EH (cell line): ENCODE measurements around the gene BLOC1S3.

Experiments
- DNase-seq: peaks from one replicate; pipeline ENCODE4 v3.0.0-alpha.2; 2015; ENCODE audit warnings: low read depth

Gene BLOC1S3

DNA sequence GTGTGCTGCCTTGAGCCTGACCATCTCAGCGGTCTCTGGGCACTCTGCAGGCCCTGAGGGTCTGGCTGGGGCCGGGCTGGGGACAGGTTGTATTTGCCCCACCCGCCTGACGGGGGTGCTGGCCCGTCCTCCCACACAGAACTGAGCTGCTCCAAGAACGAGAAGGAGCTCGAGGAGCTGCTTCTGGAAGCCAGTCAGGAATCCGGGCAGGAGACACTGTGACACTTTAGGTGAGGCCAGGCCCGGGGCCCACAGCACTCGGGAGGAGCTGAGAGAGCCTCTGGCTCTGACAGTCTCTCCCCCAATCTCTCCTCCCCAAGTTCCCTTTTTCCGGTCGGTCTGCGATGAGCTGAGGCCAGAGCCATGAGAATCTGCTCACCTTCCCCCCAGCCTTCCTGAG is 32.3 kb upstream of the BLOC1S3 start:
- DNase-seq: no peak

DNA sequence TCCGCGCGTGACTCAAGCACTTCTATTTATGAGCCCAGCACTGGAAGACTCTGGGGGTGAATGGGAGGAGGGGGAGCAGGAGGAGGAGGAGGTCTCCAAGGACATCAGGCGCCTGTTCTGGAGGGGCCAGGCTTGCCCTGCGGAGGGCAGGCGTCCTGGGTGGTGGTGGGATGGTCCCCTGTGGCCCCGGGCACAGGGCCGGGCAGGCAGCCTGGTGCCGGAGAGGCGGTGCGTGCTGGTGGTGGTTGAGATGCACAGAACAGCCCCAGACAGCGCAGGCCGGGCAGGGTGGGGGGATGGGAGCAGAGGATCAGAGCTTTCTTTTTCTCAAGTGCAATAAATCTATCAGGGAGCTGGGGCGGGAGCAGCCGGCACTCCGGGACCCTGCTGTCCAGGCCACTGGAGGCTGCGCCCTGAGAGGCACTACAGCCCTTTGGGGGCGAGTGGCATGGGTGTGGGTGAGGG is 31.8 kb upstream of the BLOC1S3 start:
- DNase-seq: no peak

GRCh38 chr19:45147835-45148676 is 30.5 kb upstream of the BLOC1S3 start:
- no peak for DNase-seq

- DNase-seq: no peak
These were observed 29.5 kb upstream of the BLOC1S3 start for GRCh38 chr19:45149129-45149528.

DNA sequence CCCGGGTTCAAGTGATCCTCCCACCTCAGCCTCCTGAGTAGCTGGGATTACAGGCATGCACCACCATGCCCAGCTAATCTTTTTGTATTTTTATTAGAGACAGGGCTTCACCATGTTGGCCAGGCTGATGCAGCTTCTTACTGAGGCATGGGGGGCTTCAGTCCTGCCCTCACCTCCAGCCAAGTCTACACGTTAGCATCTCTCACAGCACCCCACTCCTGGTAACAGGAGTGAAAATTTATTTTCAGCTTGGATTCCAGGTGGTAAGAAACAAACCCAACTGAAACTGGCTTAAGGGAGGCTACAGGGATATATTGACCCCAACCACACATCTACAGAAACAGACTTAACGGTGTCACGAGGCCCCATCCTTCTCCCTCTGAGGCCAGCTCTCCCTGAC is 28.4 kb upstream of the BLOC1S3 start:
- DNase-seq: no peak

GRCh38 chr19:45150751-45151281 is 27.8 kb upstream of the BLOC1S3 start:
- no peak for DNase-seq

GRCh38 chr19:45151320-45151719 is 27.3 kb upstream of the BLOC1S3 start:
- no peak for DNase-seq

- DNase-seq: no peak
These were observed 26.6 kb upstream of the BLOC1S3 start for GRCh38 chr19:45151821-45152503.

DNA sequence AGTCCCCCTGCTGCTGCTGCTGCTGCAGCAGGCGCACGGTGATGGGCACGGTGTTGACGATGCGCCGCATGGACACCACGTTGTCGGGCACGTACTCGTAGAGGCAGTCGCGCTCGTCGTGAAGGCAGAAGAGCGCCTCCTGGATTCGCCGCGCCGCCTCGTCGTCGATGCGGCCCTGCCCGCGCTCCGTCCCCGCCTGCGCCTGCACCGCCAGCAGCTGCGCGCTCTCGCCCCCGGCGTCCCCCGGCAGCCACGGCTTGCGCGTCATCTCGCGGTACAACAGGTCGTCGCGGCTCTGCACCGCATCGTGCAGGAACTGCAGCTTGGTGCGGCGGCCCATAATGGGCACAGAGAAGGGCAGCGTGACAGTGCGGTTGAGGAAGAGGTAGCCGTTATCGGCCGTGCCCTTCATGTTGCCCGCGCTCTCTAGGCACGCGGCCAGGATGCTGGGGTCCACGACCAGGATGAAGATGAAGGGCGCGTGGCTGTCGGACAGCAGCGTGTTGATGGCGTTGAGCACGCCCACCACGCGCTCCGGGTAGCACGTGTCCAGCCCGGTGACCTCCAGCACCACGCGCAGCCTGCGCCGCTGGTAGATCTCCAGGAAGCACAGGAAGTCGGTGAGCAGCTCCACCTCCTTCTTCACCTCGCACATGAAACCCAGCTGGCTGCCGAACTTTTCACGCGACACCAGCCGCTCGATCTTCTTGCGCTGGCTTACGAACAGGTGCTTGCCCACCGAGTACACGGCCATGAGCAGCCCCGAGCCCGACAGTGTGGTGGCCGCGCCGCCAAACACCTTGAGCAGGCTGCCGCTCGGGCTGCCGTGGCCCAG is 25.9 kb upstream of the BLOC1S3 start:
- DNase-seq: peak; percentile 43

- DNase-seq: peak; percentile 38
These were observed 25.1 kb upstream of the BLOC1S3 start for GRCh38 chr19:45153339-45154063.

DNA sequence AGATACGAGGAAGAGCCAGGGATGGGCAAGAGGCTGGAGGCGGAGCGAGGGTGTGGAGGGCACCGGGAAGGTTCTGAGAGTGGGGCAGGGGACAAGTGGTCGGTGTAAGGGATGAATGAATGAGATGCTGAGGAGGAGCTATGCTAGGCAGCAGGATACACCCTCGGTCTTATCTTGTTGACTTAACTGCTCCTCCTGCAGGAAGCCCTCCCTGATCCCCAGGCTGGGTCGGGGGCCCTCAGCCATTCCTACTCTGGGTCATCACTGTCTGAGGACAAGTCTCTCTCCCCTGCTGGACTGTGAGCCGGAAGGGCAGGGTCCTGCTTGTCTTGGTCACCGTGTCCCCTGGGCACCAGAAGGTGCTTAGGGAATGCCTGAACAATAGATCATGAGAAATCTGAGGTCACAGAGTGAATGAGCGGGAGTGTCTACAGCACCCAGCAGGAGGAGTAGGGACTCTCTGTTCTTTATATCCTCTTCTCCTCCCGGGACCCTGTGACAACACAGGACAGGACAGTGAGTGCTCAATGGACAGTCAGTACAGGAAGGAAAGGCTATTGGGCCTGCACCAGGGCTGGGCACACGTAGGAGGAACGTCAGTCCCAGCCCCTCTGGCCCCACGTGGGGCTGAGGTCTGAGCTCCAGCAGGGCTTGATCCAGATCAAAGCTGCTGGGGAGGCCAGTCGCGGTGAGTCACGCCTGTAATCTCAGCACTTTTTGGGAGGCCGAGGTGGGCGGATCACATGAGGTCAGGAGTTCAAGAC is 24.3 kb upstream of the BLOC1S3 start:
- DNase-seq: peak; percentile 68

DNA sequence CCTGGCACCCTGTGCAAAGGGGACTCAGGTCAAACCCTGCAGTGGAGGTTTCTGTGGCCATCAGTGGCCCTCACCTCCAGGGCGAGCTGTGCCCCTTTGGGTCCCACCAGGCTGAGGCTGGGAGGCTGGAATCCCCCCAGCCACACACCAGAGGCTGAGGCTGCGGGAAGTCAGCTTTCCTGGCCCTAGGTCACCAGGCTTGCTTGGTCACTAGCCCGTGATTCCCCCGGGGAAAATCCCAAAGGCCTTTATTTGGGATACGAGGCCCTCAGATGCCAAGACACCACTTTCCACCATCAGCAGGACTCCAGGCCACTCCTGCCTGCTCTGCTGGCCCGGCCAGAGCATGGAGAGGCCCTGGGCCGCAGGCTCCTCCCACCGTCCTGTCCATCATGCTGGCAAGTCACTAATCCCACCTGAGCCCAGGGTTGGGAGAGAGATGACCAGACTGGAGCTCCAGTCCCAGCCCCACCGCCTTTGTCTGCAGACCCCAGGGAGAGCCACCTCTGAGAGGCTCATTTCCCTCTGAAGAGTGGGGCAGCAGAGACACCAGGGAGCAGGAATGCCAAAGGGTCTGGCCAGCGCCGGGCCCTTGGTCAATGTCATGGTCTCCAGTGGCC is 22.5 kb upstream of the BLOC1S3 start:
- no peak for DNase-seq

GRCh38 chr19:45156751-45157150 is 21.8 kb upstream of the BLOC1S3 start:
- DNase-seq: no peak

GRCh38 chr19:45158503-45159209 is 19.9 kb upstream of the BLOC1S3 start:
- DNase-seq: no peak

DNA sequence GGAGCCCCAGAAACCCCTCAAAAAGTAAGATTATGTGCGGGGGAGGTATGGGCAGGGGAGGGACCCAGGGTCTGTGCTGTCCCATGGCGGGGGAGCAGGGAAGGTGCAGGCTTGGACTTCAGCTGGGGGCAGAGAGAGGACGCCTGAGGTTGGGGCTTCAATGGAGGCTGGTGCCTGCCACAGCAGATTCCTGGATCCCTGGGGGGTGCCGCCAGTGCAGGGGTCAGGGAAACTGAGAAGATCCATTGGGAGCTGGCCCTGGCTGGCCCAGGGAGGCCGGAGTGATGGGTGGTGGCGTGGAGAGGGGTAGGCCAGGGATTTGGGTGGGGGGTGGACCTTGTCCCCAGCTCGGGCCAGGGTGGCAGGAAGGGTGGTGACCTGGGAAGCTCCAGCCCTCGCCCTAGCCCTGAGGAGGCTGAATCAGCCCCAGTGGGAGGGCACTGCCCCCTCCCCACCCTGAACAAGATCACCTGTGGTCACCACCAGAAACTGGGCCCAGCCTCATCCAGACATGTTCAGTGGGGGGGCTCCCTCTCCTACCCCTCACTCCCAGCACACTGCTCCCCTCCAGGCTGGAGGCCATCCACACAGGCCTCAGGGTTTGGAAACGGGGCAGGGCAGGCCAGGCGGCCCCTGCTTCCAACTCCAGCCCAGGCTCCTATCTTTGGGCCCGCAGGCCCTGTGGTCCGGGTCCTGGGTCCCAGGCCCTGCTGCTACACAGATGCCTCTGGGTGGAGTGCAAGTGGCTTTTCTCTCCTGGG is 19.2 kb upstream of the BLOC1S3 start:
- no peak for DNase-seq

GRCh38 chr19:45159971-45160324 is 18.6 kb upstream of the BLOC1S3 start:
- DNase-seq: no peak

DNA sequence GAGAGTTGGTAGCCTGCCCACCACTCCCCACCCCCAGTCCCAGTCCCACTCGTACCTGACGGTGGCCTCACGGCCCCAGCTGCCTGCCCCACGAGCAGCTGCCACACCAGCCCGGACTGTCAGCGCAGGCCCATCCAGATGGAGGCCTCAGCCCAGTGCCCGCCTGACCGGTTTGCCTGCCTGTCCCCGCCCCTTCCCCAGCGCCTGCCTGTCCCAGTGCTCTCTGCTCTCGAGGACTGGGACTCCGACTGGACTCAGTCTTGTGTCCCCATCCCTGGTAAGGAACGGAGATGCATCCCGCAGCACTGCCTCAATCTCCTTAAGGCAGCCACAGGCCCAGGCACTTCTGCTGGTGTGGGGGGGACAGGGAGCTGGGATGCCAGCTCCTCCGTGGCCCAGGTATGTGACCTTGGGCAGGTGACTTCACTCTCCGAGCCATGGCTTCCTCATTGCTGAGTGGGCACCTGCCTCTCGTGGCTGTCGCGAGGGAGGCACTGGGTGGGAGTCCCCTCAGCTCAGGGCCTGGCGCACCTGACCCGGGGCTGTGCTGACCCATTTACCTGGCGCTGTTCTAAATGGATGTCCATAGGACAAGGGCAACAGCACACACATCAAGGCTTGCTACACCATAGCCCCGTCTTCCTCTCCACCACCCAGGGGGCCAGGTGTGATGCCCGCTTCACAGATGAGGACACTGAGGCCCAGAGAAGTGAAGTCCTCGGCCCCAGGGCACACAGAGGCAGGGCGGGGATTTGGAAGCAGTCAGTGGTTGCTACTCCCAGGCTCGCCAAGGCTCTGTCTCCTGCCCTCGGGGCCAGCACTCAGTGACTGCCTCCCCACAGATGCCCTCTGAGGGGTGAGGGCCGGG is 17.5 kb upstream of the BLOC1S3 start, which contains the start of gene NKPD1:
TSS of gene NKPD1 (minus strand) at position 113 of the 868 bp plus-strand sequence. CDS start 832 bp downstream, outside the sequence.
- no peak for DNase-seq
